ENCODE data around the gene SLC4A1. TPM values are rescaled to one million over a fixed set of nuclear protein-coding genes. Genes with fewer than 3 reads are reported as not detected.

SLC4A1 gene
- total and polyA plus RNA-seq, 7 donors = 0.26 to 7.2 (median 1.2) TPM; not detected in 3

- DNase-seq (no peak), ATAC-seq (no peak)
- H3K27ac ChIP-seq = no peak overlapping the region
- peaks cover 0 to 2% (median 0%) of the 10 kb centered on the region in 3 donors for H3K27me3 ChIP-seq (ENCODE audit: insufficient read depth in 3 of 3, low read length in 2 of 3)
- intact Hi-C loops (cut with DNase I) = no loop called here
- H3K36me3 ChIP-seq (ENCODE audit: insufficient read depth in 1 of 2, low read depth in 1 of 2) = no peaks in the 10 kb centered on the region
- H3K4me3 ChIP-seq = no peak overlapping the region
- H3K9me3 ChIP-seq = no peaks in the 10 kb centered on the region
- no peak for TF ChIP-seq CTCF (IDR thresholded peaks at IDR 0.05)
- no peaks in the 10 kb centered on the region for H3K4me1 ChIP-seq
- 88 to 93% (median 88%) methylated on average over 7 of the region's 7 CpGs for WGBS, 3 donors
Measured at GRCh38 chr17:44263345-44263902, 4.5 kb downstream of the SLC4A1 start.

GRCh38 chr17:44262654-44263225 is 5.2 kb downstream of the SLC4A1 start:
- Histone ChIP-seq H3K4me1 (no peaks in the 10 kb centered on the region), H3K36me3 (ENCODE audit: insufficient read depth in 1 of 2, low read depth in 1 of 2) (no peaks in the 10 kb centered on the region), H3K4me3 (no peak overlapping the region), H3K9me3 (no peaks in the 10 kb centered on the region), H3K27me3 (ENCODE audit: insufficient read depth in 3 of 3, low read length in 2 of 3) (peaks cover 0 to 2% (median 0%) of the 10 kb centered on the region in 3 donors), H3K27ac (no peak overlapping the region)
- intact Hi-C loops (cut with DNase I) = no loop called here
- no peak for DNase-seq
- no peak for ATAC-seq
- TF ChIP-seq CTCF (IDR thresholded peaks at IDR 0.05) = no peak
- WGBS, 3 donors = 70 to 78% (median 74%) methylated on average over 11 of the region's 11 CpGs

- peaks cover 0 to 2% (median 0%) of the 10 kb centered on the region in 3 donors for H3K27me3 ChIP-seq (ENCODE audit: insufficient read depth in 3 of 3, low read length in 2 of 3)
- no peak for TF ChIP-seq CTCF (IDR thresholded peaks at IDR 0.05)
- intact Hi-C loops (cut with DNase I) = no loop called here
- no peaks in the 10 kb centered on the region for H3K36me3 ChIP-seq (ENCODE audit: insufficient read depth in 1 of 2, low read depth in 1 of 2)
- no peaks in the 10 kb centered on the region for H3K9me3 ChIP-seq
- no peak overlapping the region for H3K4me3 ChIP-seq
- 94 to 98% (median 96%) methylated on average over 6 of the region's 6 CpGs for WGBS, 3 donors
- ATAC-seq (no peak), DNase-seq (no peak)
- no peak overlapping the region for H3K27ac ChIP-seq
- H3K4me1 ChIP-seq = no peaks in the 10 kb centered on the region
Measured at GRCh38 chr17:44260296-44260695, 7.6 kb downstream of the SLC4A1 start.

- Histone ChIP-seq H3K27ac (no peak overlapping the region), H3K9me3 (no peaks in the 10 kb centered on the region), H3K4me3 (no peak overlapping the region), H3K4me1 (no peaks in the 10 kb centered on the region), H3K27me3 (ENCODE audit: insufficient read depth in 3 of 3, low read length in 2 of 3) (peaks cover 0 to 2% (median 0%) of the 10 kb centered on the region in 3 donors), H3K36me3 (ENCODE audit: insufficient read depth in 1 of 2, low read depth in 1 of 2) (no peaks in the 10 kb centered on the region)
- no peak for TF ChIP-seq CTCF (IDR thresholded peaks at IDR 0.05)
- no peak for DNase-seq
- ATAC-seq = no peak
- WGBS, 3 donors = 80 to 86% (median 81%) methylated on average over 17 of the region's 17 CpGs
- intact Hi-C loops (cut with DNase I) = no loop called here
Measured at GRCh38 chr17:44258811-44259351, 9.1 kb downstream of the SLC4A1 start.

All from psoas muscle (tissue), 8 donors.